OCI-LY7 (cell line): ENCODE results near the gene MREG. TPM values are rescaled to one million over a fixed set of nuclear protein-coding genes. Genes with fewer than 3 reads are reported as not detected.

Source experiments
- BruUV-seq: library from RNA; stranded (reverse); fragments of 400-500 nt; replicated peaks from 2 replicates; lab custom pipeline; 2021; lab: Mats Ljungman, UMichigan
- CTCF ChIA-PET: fragments of 300-600 bp; sonication (Branson Sonifier 250); formaldehyde crosslinking; loops from one replicate; lab custom pipeline; 2022; ENCODE audit warnings: antibody characterized with exemption; ENCODE audit not compliant: unreplicated experiment; lab: Charles Lee
- POLR2A ChIA-PET: fragments of 300-600 bp; sonication (Branson Sonifier 250); formaldehyde crosslinking; loops from one replicate; lab custom pipeline; 2022; ENCODE audit warnings: antibody characterized with exemption; lab: Charles Lee
- DNase-seq: peaks from one replicate; pipeline ENCODE4 v3.0.0-alpha.2; 2015; ENCODE audit warnings: low spot score
- H2AFZ ChIP-seq: fragments of 200-600 bp; sonication (generic), shearing (Covaris generic); 2 replicates; pipeline ENCODE4 v1.6.1; 2014; ENCODE audit warnings: mild to moderate bottlenecking, antibody characterized with exemption, low read length, moderate library complexity
- H3K27ac ChIP-seq: fragments of 200-600 bp; sonication (generic); 2 replicates; pipeline ENCODE4 v1.5.1; 2014; ENCODE audit warnings: mixed run types, low read depth, mild to moderate bottlenecking, moderate library complexity, low read length, inconsistent platforms; ENCODE audit not compliant: poor library complexity, severe bottlenecking
- H3K36me3 ChIP-seq: fragments of 200-600 bp; sonication (generic); 2 replicates; pipeline ENCODE4 v1.6.1; 2014; ENCODE audit warnings: mild to moderate bottlenecking, antibody characterized with exemption, low read length, moderate library complexity, mixed read lengths; ENCODE audit not compliant: insufficient read depth
- H3K4me1 ChIP-seq: fragments of 200-600 bp; sonication (generic); 2 replicates; pipeline ENCODE4 v1.5.1; 2014; ENCODE audit warnings: mild to moderate bottlenecking, low read length; ENCODE audit not compliant: insufficient read depth, poor library complexity, severe bottlenecking
- H3K4me2 ChIP-seq: fragments of 200-600 bp; sonication (generic); 2 replicates; pipeline ENCODE4 v1.6.1; 2014; ENCODE audit warnings: mild to moderate bottlenecking, low read length
- H3K4me3 ChIP-seq: fragments of 200-600 bp; sonication (generic); 2 replicates; pipeline ENCODE4 v1.5.1; 2014; ENCODE audit warnings: mild to moderate bottlenecking, low read depth, low read length; ENCODE audit not compliant: poor library complexity, severe bottlenecking
- H3K79me2 ChIP-seq: fragments of 200-600 bp; sonication (generic); 2 replicates; pipeline ENCODE4 v1.6.1; 2016; ENCODE audit warnings: low read depth, mild to moderate bottlenecking, low read length, moderate library complexity, mixed read lengths; ENCODE audit not compliant: insufficient read depth
- H3K9me2 ChIP-seq: fragments of 200-600 bp; sonication (generic); 2 replicates; pipeline ENCODE4 v1.6.1; 2016; ENCODE audit warnings: mild to moderate bottlenecking, low read length, mixed read lengths; ENCODE audit not compliant: insufficient read depth
- H3K9me3 ChIP-seq: fragments of 200-600 bp; sonication (generic); 2 replicates; pipeline ENCODE4 v1.6.1; 2014; ENCODE audit warnings: mild to moderate bottlenecking, mixed run types, low read length, mixed read lengths
- H4K20me1 ChIP-seq: fragments of 200-600 bp; sonication (generic); 2 replicates; pipeline ENCODE4 v1.6.1; 2014; ENCODE audit warnings: mild to moderate bottlenecking, antibody characterized with exemption, low read length, moderate library complexity, mixed read lengths; ENCODE audit not compliant: insufficient read depth
- CTCF ChIP-seq: fragments of 200-600 bp; sonication (generic); conservative IDR thresholded peaks from 2 replicates; pipeline ENCODE4 v1.5.1; 2014; ENCODE audit warnings: mild to moderate bottlenecking, antibody characterized with exemption, low read length, moderate library complexity, mixed read lengths
- EZH2phosphoT487 ChIP-seq: fragments of 200-600 bp; sonication (generic); IDR thresholded peaks from 2 replicates; pipeline ENCODE4 v1.6.1; 2018; ENCODE audit warnings: low read depth, borderline replicate concordance, mild to moderate bottlenecking, mixed run types, antibody characterized with exemption, low read length, moderate library complexity, mixed read lengths
- intact Hi-C: fragments of 100-400 bp; cut with micrococcal nuclease; formaldehyde crosslinking; loops from one replicate; pipeline ENCODE4 v1.10.0; 2022; ENCODE audit not compliant: unreplicated experiment
- total RNA-seq, 2 experiments: library from RNA; depleted of rRNA in 1 of 2; stranded (reverse); fragments of >200 nt in 1 of 2; shearing (Covaris generic) in 1 of 2; gene quantifications; 2 replicates each; pipeline ENCODE4 v1.2.3, GENCODE V29; 2014 to 2022

The MREG gene
- total RNA-seq, 2 experiments from 2014 or later = 5.6 to 9.3 TPM

- no peak overlapping the region for H3K27ac ChIP-seq
- no peaks in the 10 kb centered on the region for H3K36me3 ChIP-seq
- ChIA-PET CTCF (interaction anchor here (1.1 kb wide), 1 partner anchor 57 kb away, joined by 4 read pairs; no protein-coding TSS in a partner anchor), POLR2A (interaction anchor here (0.5 to 1.3 kb wide), 3 partner anchors 9 to 102 kb away, joined by 3 to 4 read pairs (median 3); no protein-coding TSS in a partner anchor)
- no peaks in the 10 kb centered on the region for H3K9me2 ChIP-seq
- TF ChIP-seq EZH2phosphoT487 (no peak), CTCF (no peak)
- H4K20me1 ChIP-seq = no peaks in the 10 kb centered on the region
- peaks cover 13% of the 10 kb centered on the region for H3K4me1 ChIP-seq
- peak overlapping the region; percentile 46; the same call in 1 of the 2 replicates for H2AFZ ChIP-seq
- peak overlapping the region; percentile 19 for H3K4me3 ChIP-seq
- BruUV-seq = no TSS peak
- no peaks in the 10 kb centered on the region for H3K9me3 ChIP-seq
- intact Hi-C loops = loop anchor here (2.0 kb wide), 1 partner anchor 27 kb away; no protein-coding TSS in a partner anchor
- H3K4me2 ChIP-seq = peak overlapping the region; percentile 52
- peak; percentile 49 for DNase-seq
- H3K79me2 ChIP-seq = no peaks in the 10 kb centered on the region
These were observed 44.4 kb upstream of the MREG start for GRCh38 chr2:216057688-216058193.

GRCh38 chr2:216056739-216057138 lies 43.4 kb upstream of the MREG start:
- CTCF ChIA-PET = no interaction called here
- H3K36me3 ChIP-seq = no peaks in the 10 kb centered on the region
- TF ChIP-seq CTCF (no peak), EZH2phosphoT487 (no peak)
- H3K4me1 ChIP-seq = peaks cover 13% of the 10 kb centered on the region
- H3K27ac ChIP-seq = no peak overlapping the region
- H4K20me1 ChIP-seq = no peaks in the 10 kb centered on the region
- POLR2A ChIA-PET = interaction anchor here (0.7 kb wide), 3 partner anchors 22 to 166 kb away, joined by 4 to 9 read pairs (median 6); no protein-coding TSS in a partner anchor
- intact Hi-C loops = no loop called here
- no TSS peak for BruUV-seq
- no peak overlapping the region for H3K4me3 ChIP-seq
- H3K9me2 ChIP-seq = no peaks in the 10 kb centered on the region
- H3K4me2 ChIP-seq = no peak overlapping the region
- DNase-seq = no peak
- H3K79me2 ChIP-seq = no peaks in the 10 kb centered on the region
- no peaks in the 10 kb centered on the region for H3K9me3 ChIP-seq
- H2AFZ ChIP-seq = no peak overlapping the region; the same call in 1 of the 2 replicates

GRCh38 chr2:216055680-216056079 lies 42.3 kb upstream of the MREG start:
- H3K9me3 ChIP-seq = no peaks in the 10 kb centered on the region
- BruUV-seq = no TSS peak
- intact Hi-C loops = no loop called here
- no peak overlapping the region for H3K4me3 ChIP-seq
- ChIA-PET CTCF (no interaction called here), POLR2A (no interaction called here)
- H3K4me2 ChIP-seq = no peak overlapping the region
- TF ChIP-seq CTCF (no peak), EZH2phosphoT487 (no peak)
- H3K27ac ChIP-seq = no peak overlapping the region
- no peaks in the 10 kb centered on the region for H3K79me2 ChIP-seq
- H3K9me2 ChIP-seq = no peaks in the 10 kb centered on the region
- H2AFZ ChIP-seq = no peak overlapping the region
- DNase-seq = no peak
- H3K36me3 ChIP-seq = no peaks in the 10 kb centered on the region
- H3K4me1 ChIP-seq = peaks cover 13% of the 10 kb centered on the region
- no peaks in the 10 kb centered on the region for H4K20me1 ChIP-seq
